Natural killer cell (primary cell): ENCODE measurements around the gene ONECUT3. TPM values are rescaled to one million over a fixed set of nuclear protein-coding genes. Genes with fewer than 3 reads are reported as not detected.

ENCODE experiments used
- ATAC-seq, 3 donors: fragments of 150-1000 bp in 2 of 3; fragments of 200-7000 bp in 1 of 3; cut with Tn5 transposase; 1 replicate in 1 of 3; 2 replicates in 2 of 3; pipeline ENCODE4 v1.10.0; 2021; ENCODE audit warnings: mild to moderate bottlenecking in 2 of 3, moderate library complexity in 2 of 3
- DNase-seq, 2 donors: peaks; one replicate each; pipeline versions ENCODE4 v3.0.0 to v3.0.0-alpha.2; 2013 to 2021; ENCODE audit warnings: mixed read lengths in 1 of 2
- H3K27ac ChIP-seq: one replicate; pipeline ENCODE4 v1.5.1; 2013; ENCODE audit warnings: mild to moderate bottlenecking, low read length
- H3K27me3 ChIP-seq: one replicate; pipeline ENCODE4 v1.6.1; 2013; ENCODE audit warnings: low read length; ENCODE audit not compliant: control insufficient read depth, insufficient read depth
- H3K36me3 ChIP-seq: one replicate; pipeline ENCODE4 v1.6.1; 2013; ENCODE audit warnings: low read length; ENCODE audit not compliant: control insufficient read depth, insufficient read depth
- H3K4me1 ChIP-seq: one replicate; pipeline ENCODE4 v1.6.1; 2013; ENCODE audit warnings: low read length; ENCODE audit not compliant: control insufficient read depth, insufficient read depth
- H3K4me3 ChIP-seq: one replicate; pipeline ENCODE4 v1.5.1; 2013; ENCODE audit warnings: low read length
- H3K9me3 ChIP-seq: one replicate; pipeline ENCODE4 v1.6.1; 2013; ENCODE audit warnings: low read length; ENCODE audit not compliant: control insufficient read depth, insufficient read depth
- H3K27ac Mint-ChIP-seq, 2 donors: one replicate each; pipeline ENCODE4 v1.8.0; 2022; ENCODE audit warnings: mild to moderate bottlenecking in 2 of 2, mixed read lengths in 2 of 2, moderate library complexity in 1 of 2
- H3K27me3 Mint-ChIP-seq, 2 donors: one replicate each; pipeline ENCODE4 v1.8.0; 2022; ENCODE audit warnings: low read depth in 2 of 2, mixed read lengths in 2 of 2
- H3K36me3 Mint-ChIP-seq: one replicate; pipeline ENCODE4 v1.8.0; 2022; ENCODE audit warnings: mixed read lengths
- H3K4me1 Mint-ChIP-seq, 2 donors: one replicate each; pipeline ENCODE4 v1.8.0; 2022; ENCODE audit warnings: mixed read lengths in 2 of 2
- H3K4me3 Mint-ChIP-seq: one replicate; pipeline ENCODE4 v1.8.0; 2022; ENCODE audit warnings: mild to moderate bottlenecking, moderate library complexity, mixed read lengths
- H3K9me3 Mint-ChIP-seq, 2 donors: one replicate each; pipeline ENCODE4 v1.8.0; 2022; ENCODE audit warnings: mixed read lengths in 2 of 2
- CTCF ChIP-seq: fragments of 200-600 bp; IDR thresholded peaks from one replicate; pipeline ENCODE4 v1.8.0; 2022; ENCODE audit warnings: antibody characterized with exemption
- WGBS: methylation state at CpG from one replicate; pipeline ENCODE4 v1.1.7; 2013; ENCODE audit warnings: missing lambda C conversion rate; ENCODE audit not compliant: insufficient coverage; 5-methylcytosine and 5-hydroxymethylcytosine counted together
- intact Hi-C: fragments of 100-400 bp; cut with micrococcal nuclease; formaldehyde crosslinking; loops from one replicate; pipeline ENCODE4 v1.14.2; 2022
- total RNA-seq, 4 donors: library from RNA; stranded (reverse); fragments of 120-200 nt in 1 of 4; gene quantifications; one replicate each; pipeline versions ENCODE4 v1.2.3 to v1.2.4, GENCODE V29; 2013 to 2022

The ONECUT3 gene
- total RNA-seq, 3 donors from 2014 or later (not counting 1 experiment from before 2014, with no cell fraction given), result not detected

- Histone ChIP-seq H3K36me3 (no peaks in the 10 kb centered on the region), H3K4me1 (no peaks in the 10 kb centered on the region), H3K27ac (no peak overlapping the region), H3K27me3 (peaks cover 29% of the 10 kb centered on the region), H3K4me3 (no peak overlapping the region), H3K9me3 (peaks cover 9% of the 10 kb centered on the region)
- intact Hi-C loops, result no loop called here
- H3K4me3 Mint-ChIP-seq, result no peak overlapping the region
- TF ChIP-seq CTCF, result no peak
- ATAC-seq, result no peak
- 5% methylated on average over 50 of the region's 50 CpGs for WGBS
- peaks cover 4% of the 10 kb centered on the region for H3K36me3 Mint-ChIP-seq
- peaks cover 0 to under 1% of the 10 kb centered on the region in 2 donors for H3K9me3 Mint-ChIP-seq
- H3K4me1 Mint-ChIP-seq, result no peaks in the 10 kb centered on the region
- no peak for DNase-seq
- H3K27ac Mint-ChIP-seq, result no peak overlapping the region
- H3K27me3 Mint-ChIP-seq, result peaks cover 51 to 60% of the 10 kb centered on the region in 2 donors
These were observed 22.8 kb downstream of the ONECUT3 start for GRCh38 chr19:1775951-1776605.

GRCh38 chr19:1776606-1777147 is 23.4 kb downstream of the ONECUT3 start:
- Mint-ChIP-seq H3K27ac (no peak overlapping the region), H3K27me3 (peaks cover 45 to 54% of the 10 kb centered on the region in 2 donors), H3K4me1 (no peaks in the 10 kb centered on the region), H3K36me3 (no peaks in the 10 kb centered on the region), H3K9me3 (no peaks in the 10 kb centered on the region), H3K4me3 (no peak overlapping the region)
- DNase-seq (no peak), ATAC-seq (no peak)
- Histone ChIP-seq H3K9me3 (peaks cover 7% of the 10 kb centered on the region), H3K36me3 (no peaks in the 10 kb centered on the region), H3K27me3 (peaks cover 32% of the 10 kb centered on the region), H3K27ac (no peak overlapping the region), H3K4me3 (no peak overlapping the region), H3K4me1 (no peaks in the 10 kb centered on the region)
- intact Hi-C loops, result no loop called here
- 7% methylated on average over 23 of the region's 23 CpGs for WGBS
- no peak for TF ChIP-seq CTCF

- no peaks in the 10 kb centered on the region for H3K9me3 Mint-ChIP-seq
- Histone ChIP-seq H3K36me3 (no peaks in the 10 kb centered on the region), H3K9me3 (peaks cover 11% of the 10 kb centered on the region), H3K4me3 (no peak overlapping the region), H3K4me1 (no peaks in the 10 kb centered on the region), H3K27me3 (peaks cover 34% of the 10 kb centered on the region), H3K27ac (no peak overlapping the region)
- TF ChIP-seq CTCF, result no peak
- H3K36me3 Mint-ChIP-seq, result no peaks in the 10 kb centered on the region
- DNase-seq (no peak), ATAC-seq (no peak)
- no peak overlapping the region for H3K27ac Mint-ChIP-seq
- 72% methylated on average over 8 of the region's 10 CpGs for WGBS
- H3K4me1 Mint-ChIP-seq, result no peaks in the 10 kb centered on the region
- no peak overlapping the region for H3K4me3 Mint-ChIP-seq
- peaks cover 43 to 54% of the 10 kb centered on the region in 2 donors for H3K27me3 Mint-ChIP-seq
- intact Hi-C loops, result no loop called here
These were observed 23.8 kb downstream of the ONECUT3 start for GRCh38 chr19:1777149-1777548.
